Smooth muscle cell of the brain vasculature (primary cell): ENCODE results near the gene PEMT.

ENCODE experiments used
- DNase-seq: peaks from one replicate; pipeline ENCODE4 v3.0.0-alpha.2; 2012; ENCODE audit warnings: low read depth, low spot score

PEMT gene

GRCh38 chr17:17503566-17504130, 87.9 kb downstream of the PEMT start:
- no peak for DNase-seq

GRCh38 chr17:17502741-17503565, 88.6 kb downstream of the PEMT start:
- no peak for DNase-seq

- no peak for DNase-seq
These were observed 90.4 kb downstream of the PEMT start for GRCh38 chr17:17500999-17501605.

- DNase-seq = no peak
These were observed 91.9 kb downstream of the PEMT start for GRCh38 chr17:17499402-17500145.

GRCh38 chr17:17498606-17499301, 92.8 kb downstream of the PEMT start:
- DNase-seq = no peak

- no peak for DNase-seq
These were observed 93.5 kb downstream of the PEMT start for GRCh38 chr17:17497845-17498520.

- DNase-seq = no peak
These were observed 94.3 kb downstream of the PEMT start for GRCh38 chr17:17497065-17497844.

- DNase-seq = no peak
These were observed 95.1 kb downstream of the PEMT start, which contains the start of gene RASD1 for GRCh38 chr17:17496189-17497064. RASD1 (minus strand) TSS chr17:17496395; CDS start chr17:17496181, 214 bp downstream.

- DNase-seq = no peak
These were observed 95.8 kb downstream of the PEMT start for GRCh38 chr17:17495536-17496188.

- DNase-seq = no peak
These were observed 96.5 kb downstream of the PEMT start for GRCh38 chr17:17494870-17495535.

- DNase-seq = no peak
These were observed 97.0 kb downstream of the PEMT start for GRCh38 chr17:17494499-17494869.

- DNase-seq = no peak
These were observed 97.5 kb downstream of the PEMT start for GRCh38 chr17:17493986-17494466.

GRCh38 chr17:17493249-17493985, 98.1 kb downstream of the PEMT start:
- no peak for DNase-seq

GRCh38 chr17:17492571-17492970, 98.9 kb downstream of the PEMT start:
- no peak for DNase-seq

- DNase-seq = no peak
These were observed 99.4 kb downstream of the PEMT start for GRCh38 chr17:17492085-17492484.

GRCh38 chr17:17491546-17491988, 99.9 kb downstream of the PEMT start:
- no peak for DNase-seq

GRCh38 chr17:17491031-17491471, 100.5 kb downstream of the PEMT start:
- DNase-seq = no peak
